Stimulated activated CD4-positive, alpha-beta T cell treated with anti-CD3 and anti-CD28 coated beads, Interleukin-4, amount 100 ng/mL, for 48 hours (primary cell): ENCODE measurements around the gene NR1H4.
"Not testable (repeated sequence)": the region's sequence is repeated elsewhere in the genome, so short reads cannot be mapped to it uniquely, and the experiment has no call there.

Source experiments
- DNase-seq, 2 donors: peaks; one replicate each; pipeline ENCODE4 v3.0.0-alpha.2; 2020; ENCODE audit warnings: low read depth in 2 of 2

The NR1H4 gene

GRCh38 chr12:100473716-100474150 lies at the start of gene NR1H4:
TSS of gene NR1H4 (plus strand) at chr12:100473866. CDS start at chr12:100493324, 19,458 bp downstream.
- no peak for DNase-seq

GRCh38 chr12:100426145-100426544 lies 47.5 kb upstream of the NR1H4 start:
- no peak for DNase-seq

GRCh38 chr12:100427078-100427477 lies 46.6 kb upstream of the NR1H4 start:
- DNase-seq: no peak

- DNase-seq: not testable (repeated sequence)
Observed at GRCh38 chr12:100430251-100430650, 43.4 kb upstream of the NR1H4 start.

- DNase-seq: no peak
Observed at GRCh38 chr12:100433701-100434100, 40.0 kb upstream of the NR1H4 start.

- no peak for DNase-seq
Observed at GRCh38 chr12:100434177-100434576, 39.5 kb upstream of the NR1H4 start.

- DNase-seq: no peak
Observed at GRCh38 chr12:100435957-100436356, 37.7 kb upstream of the NR1H4 start.

- no peak for DNase-seq
Observed at GRCh38 chr12:100437038-100437841, 36.4 kb upstream of the NR1H4 start.

- DNase-seq: no peak
Observed at GRCh38 chr12:100439797-100440196, 33.9 kb upstream of the NR1H4 start.

- DNase-seq: no peak
Observed at GRCh38 chr12:100442403-100442802, 31.3 kb upstream of the NR1H4 start.

GRCh38 chr12:100443434-100443833 lies 30.2 kb upstream of the NR1H4 start:
- no peak for DNase-seq

- DNase-seq: no peak
Observed at GRCh38 chr12:100445081-100445481, 28.6 kb upstream of the NR1H4 start.

GRCh38 chr12:100447381-100447780 lies 26.3 kb upstream of the NR1H4 start:
- no peak for DNase-seq

GRCh38 chr12:100448656-100449055 lies 25.0 kb upstream of the NR1H4 start:
- DNase-seq: no peak

GRCh38 chr12:100450735-100451134 lies 22.9 kb upstream of the NR1H4 start:
- no peak for DNase-seq

- DNase-seq: no peak
Observed at GRCh38 chr12:100453951-100454350, 19.7 kb upstream of the NR1H4 start.

- no peak for DNase-seq
Observed at GRCh38 chr12:100455896-100456295, 17.8 kb upstream of the NR1H4 start.

- DNase-seq: no peak
Observed at GRCh38 chr12:100458191-100458590, 15.5 kb upstream of the NR1H4 start.

GRCh38 chr12:100460702-100461101 lies 13.0 kb upstream of the NR1H4 start:
- DNase-seq: no peak

GRCh38 chr12:100461330-100461973 lies 12.2 kb upstream of the NR1H4 start:
- DNase-seq: no peak

- DNase-seq: no peak
Observed at GRCh38 chr12:100463661-100464060, 10.0 kb upstream of the NR1H4 start.

GRCh38 chr12:100464529-100464928 lies 9.1 kb upstream of the NR1H4 start:
- DNase-seq: no peak

GRCh38 chr12:100468126-100468525 lies 5.5 kb upstream of the NR1H4 start:
- DNase-seq: no peak
